Measurements from ENCODE around the gene NFYC.

DNA sequence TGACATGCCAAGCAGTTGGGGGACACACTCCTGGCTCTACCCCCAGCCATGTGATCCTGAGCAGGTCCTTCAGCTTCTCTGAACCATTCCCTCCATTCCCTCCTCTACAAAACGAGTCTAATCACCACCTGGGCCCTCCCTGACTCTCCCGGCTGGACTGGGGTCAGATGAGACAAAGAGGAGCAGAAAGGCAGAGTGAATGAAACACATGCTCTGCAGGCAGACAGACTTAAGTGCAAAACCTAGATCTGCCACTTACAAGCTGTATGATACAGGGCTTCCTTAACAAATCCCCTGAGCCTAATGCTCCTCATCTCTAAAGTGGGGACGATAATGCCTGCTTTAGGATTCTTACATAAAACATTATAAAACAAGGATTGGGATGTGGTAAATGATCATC, 43.3 kb upstream of the NFYC start:
- TF ChIP-seq TAF1 (IDR thresholded peaks at IDR 0.05; ENCODE audit: low read depth, low read length) (no peak), POLR2A (IDR thresholded peaks at IDR 0.05; ENCODE audit: low read depth, low read length) (no peak), POU2F2 (IDR thresholded peaks at IDR 0.05; ENCODE audit: low read depth, low read length) (no peak), POLR2AphosphoS5 (IDR thresholded peaks at IDR 0.05; ENCODE audit: low read depth, low read length) (no peak), PAX5 (IDR thresholded peaks at IDR 0.05; ENCODE audit: insufficient read depth, low read length, severe bottlenecking) (no peak), SPI1 (IDR thresholded peaks at IDR 0.05; ENCODE audit: low read depth, low read length) (no peak)
